Fibroblast of lung (primary cell): Measurements from ENCODE around the gene PDGFC.

Experiments used
- EZH2 ChIP-seq: IDR thresholded peaks from 2 replicates; pipeline ENCODE4 v1.5.1; 2012; ENCODE audit warnings: low read length, control low read depth, mild to moderate bottlenecking; ENCODE audit errors: missing control alignments
- TF ChIP-seq, protein P1 (sequence below), 2 donors: IDR thresholded peaks in 1 of 2; conservative IDR thresholded peaks in 1 of 2; 1 replicate in 1 of 2; 2 replicates in 1 of 2; pipeline ENCODE4 v1.5.1; 2011 to 2012; ENCODE audit warnings: low read length in 2 of 2, control low read depth in 1 of 2, inconsistent platforms in 1 of 2, low read depth in 1 of 2, mild to moderate bottlenecking in 1 of 2

DNA sequence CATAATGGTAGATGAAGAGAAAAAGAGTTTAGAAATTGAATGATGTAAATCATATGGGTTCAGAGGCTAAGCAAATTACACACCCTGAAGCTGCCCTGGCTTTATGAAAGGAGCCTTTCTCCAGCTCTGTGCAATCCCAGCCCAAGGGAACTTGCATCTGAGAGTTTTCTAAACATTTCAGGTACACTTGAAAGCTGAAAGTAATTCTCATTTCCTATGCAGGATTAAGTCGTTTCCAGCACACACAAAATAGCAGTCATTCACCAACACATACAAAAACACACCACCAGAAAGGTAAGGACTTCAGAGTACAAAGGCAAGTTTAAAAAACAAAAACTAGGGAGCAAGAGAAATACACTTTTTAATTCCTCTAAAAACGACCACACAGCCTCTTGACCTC lies 1.7 kb downstream of the PDGFC start:
- TF ChIP-seq, protein P1, sequence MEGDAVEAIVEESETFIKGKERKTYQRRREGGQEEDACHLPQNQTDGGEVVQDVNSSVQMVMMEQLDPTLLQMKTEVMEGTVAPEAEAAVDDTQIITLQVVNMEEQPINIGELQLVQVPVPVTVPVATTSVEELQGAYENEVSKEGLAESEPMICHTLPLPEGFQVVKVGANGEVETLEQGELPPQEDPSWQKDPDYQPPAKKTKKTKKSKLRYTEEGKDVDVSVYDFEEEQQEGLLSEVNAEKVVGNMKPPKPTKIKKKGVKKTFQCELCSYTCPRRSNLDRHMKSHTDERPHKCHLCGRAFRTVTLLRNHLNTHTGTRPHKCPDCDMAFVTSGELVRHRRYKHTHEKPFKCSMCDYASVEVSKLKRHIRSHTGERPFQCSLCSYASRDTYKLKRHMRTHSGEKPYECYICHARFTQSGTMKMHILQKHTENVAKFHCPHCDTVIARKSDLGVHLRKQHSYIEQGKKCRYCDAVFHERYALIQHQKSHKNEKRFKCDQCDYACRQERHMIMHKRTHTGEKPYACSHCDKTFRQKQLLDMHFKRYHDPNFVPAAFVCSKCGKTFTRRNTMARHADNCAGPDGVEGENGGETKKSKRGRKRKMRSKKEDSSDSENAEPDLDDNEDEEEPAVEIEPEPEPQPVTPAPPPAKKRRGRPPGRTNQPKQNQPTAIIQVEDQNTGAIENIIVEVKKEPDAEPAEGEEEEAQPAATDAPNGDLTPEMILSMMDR (conservative IDR thresholded peaks at IDR 0.05 in 1 of 2, IDR thresholded peaks at IDR 0.05 in 1 of 2; ENCODE audit: low read depth in 1 of 2, low read length in 2 of 2): no peak
- TF ChIP-seq EZH2: no peak
